ENCODE measurements around the gene TNFRSF12A. TPM values are rescaled to one million over a fixed set of nuclear protein-coding genes. Genes with fewer than 3 reads are reported as not detected.

TNFRSF12A gene
- total and polyA plus RNA-seq, 2 of the 13 experiments (the other 11 are each of a cell fraction or from before 2014, with no cell fraction given) = 61.9 to 66.0 TPM

GRCh38 chr16:2983706-2984136 lies 36.4 kb upstream of the TNFRSF12A start (continued):
- TF ChIP-seq FUBP1 (CRISPR knock-in tag; IDR thresholded peaks at IDR 0.05; ENCODE audit: borderline replicate concordance) = no peak
- TF ChIP-seq ZNF549 (CRISPR knock-in tag; IDR thresholded peaks at IDR 0.05) = no peak
- TF ChIP-seq PCBP2 (optimal IDR thresholded peaks at IDR 0.05; ENCODE audit: low read depth, low read length, poor library complexity, severe bottlenecking) = no peak
- no peak for TF ChIP-seq BRCA1 (CRISPR knock-in tag; IDR thresholded peaks at IDR 0.05)
- TF ChIP-seq MXD1 (CRISPR knock-in tag; IDR thresholded peaks at IDR 0.05) = 0 out of 2 replicates have a peak, but pooled peaks have one; percentile 55
- TF ChIP-seq PREB (CRISPR knock-in tag; IDR thresholded peaks at IDR 0.05) = no peak
- TF ChIP-seq MEIS1 (CRISPR knock-in tag; IDR thresholded peaks at IDR 0.05; ENCODE audit: borderline replicate concordance) = no peak
- no peak for TF ChIP-seq DNMT1 (CRISPR knock-in tag; IDR thresholded peaks at IDR 0.05)
- 0 out of 2 replicates have a peak, but pooled peaks have one; percentile 26 for TF ChIP-seq ZNF547 (CRISPR knock-in tag; IDR thresholded peaks at IDR 0.05)
- no peak for TF ChIP-seq ZNF326 (CRISPR knock-in tag; IDR thresholded peaks at IDR 0.05; ENCODE audit: borderline replicate concordance)
- TF ChIP-seq, protein P1, sequence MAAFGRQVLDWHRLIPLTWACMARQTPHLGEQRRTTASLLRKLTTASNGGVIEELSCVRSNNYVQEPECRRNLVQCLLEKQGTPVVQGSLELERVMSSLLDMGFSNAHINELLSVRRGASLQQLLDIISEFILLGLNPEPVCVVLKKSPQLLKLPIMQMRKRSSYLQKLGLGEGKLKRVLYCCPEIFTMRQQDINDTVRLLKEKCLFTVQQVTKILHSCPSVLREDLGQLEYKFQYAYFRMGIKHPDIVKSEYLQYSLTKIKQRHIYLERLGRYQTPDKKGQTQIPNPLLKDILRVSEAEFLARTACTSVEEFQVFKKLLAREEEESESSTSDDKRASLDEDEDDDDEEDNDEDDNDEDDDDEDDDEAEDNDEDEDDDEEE (CRISPR knock-in tag; IDR thresholded peaks at IDR 0.05) = peak; percentile 79; the same call in 1 of the 2 replicates
- TF ChIP-seq ZNF891 (CRISPR knock-in tag; IDR thresholded peaks at IDR 0.05) = peak; percentile 63; the same call in 1 of the 2 replicates
- no peak for TF ChIP-seq ZNF121 (CRISPR knock-in tag; IDR thresholded peaks at IDR 0.05)
- TF ChIP-seq ZNF775 (CRISPR knock-in tag; IDR thresholded peaks at IDR 0.05; ENCODE audit: borderline replicate concordance) = no peak
- no peak for TF ChIP-seq HNRNPUL1 (IDR thresholded peaks at IDR 0.05; ENCODE audit: low read depth, low read length)
- no peak for TF ChIP-seq ZNF382 (CRISPR knock-in tag; IDR thresholded peaks at IDR 0.05; ENCODE audit: borderline replicate concordance)
- TF ChIP-seq, protein P2, sequence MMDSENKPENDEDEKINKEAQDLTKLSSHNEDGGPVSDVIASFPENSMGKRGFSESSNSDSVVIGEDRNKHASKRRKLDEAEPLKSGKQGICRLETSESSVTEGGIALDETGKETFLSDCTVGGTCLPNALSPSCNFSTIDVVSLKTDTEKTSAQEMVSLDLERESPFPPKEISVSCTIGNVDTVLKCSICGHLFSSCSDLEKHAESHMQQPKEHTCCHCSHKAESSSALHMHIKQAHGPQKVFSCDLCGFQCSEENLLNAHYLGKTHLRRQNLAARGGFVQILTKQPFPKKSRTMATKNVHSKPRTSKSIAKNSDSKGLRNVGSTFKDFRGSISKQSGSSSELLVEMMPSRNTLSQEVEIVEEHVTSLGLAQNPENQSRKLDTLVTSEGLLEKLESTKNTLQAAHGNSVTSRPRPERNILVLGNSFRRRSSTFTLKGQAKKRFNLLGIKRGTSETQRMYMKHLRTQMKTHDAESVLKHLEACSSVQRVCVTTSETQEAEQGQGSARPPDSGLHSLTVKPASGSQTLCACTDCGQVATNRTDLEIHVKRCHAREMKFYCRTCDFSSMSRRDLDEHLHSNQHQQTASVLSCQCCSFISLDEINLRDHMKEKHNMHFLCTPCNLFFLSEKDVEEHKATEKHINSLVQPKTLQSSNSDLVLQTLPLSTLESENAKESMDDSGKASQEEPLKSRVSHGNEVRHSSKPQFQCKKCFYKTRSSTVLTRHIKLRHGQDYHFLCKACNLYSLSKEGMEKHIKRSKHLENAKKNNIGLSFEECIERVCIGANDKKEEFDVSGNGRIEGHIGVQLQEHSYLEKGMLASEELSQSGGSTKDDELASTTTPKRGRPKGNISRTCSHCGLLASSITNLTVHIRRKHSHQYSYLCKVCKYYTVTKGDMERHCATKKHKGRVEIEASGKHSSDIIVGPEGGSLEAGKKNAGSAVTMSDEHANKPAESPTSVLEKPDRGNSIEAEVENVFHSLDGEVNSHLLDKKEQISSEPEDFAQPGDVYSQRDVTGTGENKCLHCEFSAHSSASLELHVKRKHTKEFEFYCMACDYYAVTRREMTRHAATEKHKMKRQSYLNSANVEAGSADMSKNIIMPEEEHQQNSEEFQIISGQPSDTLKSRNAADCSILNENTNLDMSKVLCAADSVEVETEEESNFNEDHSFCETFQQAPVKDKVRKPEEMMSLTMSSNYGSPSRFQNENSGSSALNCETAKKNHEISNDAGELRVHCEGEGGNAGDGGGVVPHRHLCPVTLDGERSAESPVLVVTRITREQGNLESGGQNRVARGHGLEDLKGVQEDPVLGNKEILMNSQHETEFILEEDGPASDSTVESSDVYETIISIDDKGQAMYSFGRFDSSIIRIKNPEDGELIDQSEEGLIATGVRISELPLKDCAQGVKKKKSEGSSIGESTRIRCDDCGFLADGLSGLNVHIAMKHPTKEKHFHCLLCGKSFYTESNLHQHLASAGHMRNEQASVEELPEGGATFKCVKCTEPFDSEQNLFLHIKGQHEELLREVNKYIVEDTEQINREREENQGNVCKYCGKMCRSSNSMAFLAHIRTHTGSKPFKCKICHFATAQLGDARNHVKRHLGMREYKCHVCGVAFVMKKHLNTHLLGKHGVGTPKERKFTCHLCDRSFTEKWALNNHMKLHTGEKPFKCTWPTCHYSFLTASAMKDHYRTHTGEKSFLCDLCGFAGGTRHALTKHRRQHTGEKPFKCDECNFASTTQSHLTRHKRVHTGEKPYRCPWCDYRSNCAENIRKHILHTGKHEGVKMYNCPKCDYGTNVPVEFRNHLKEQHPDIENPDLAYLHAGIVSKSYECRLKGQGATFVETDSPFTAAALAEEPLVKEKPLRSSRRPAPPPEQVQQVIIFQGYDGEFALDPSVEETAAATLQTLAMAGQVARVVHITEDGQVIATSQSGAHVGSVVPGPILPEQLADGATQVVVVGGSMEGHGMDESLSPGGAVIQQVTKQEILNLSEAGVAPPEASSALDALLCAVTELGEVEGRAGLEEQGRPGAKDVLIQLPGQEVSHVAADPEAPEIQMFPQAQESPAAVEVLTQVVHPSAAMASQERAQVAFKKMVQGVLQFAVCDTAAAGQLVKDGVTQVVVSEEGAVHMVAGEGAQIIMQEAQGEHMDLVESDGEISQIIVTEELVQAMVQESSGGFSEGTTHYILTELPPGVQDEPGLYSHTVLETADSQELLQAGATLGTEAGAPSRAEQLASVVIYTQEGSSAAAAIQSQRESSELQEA (CRISPR knock-in tag; IDR thresholded peaks at IDR 0.05; ENCODE audit: not compliant biosample characterization) = no peak

All from HepG2 (cell line).